K562 (cell line): Measurements from ENCODE around the gene FNDC4.

Source experiments
- E2F1 ChIP-seq: sonication (generic); formaldehyde crosslinking; IDR thresholded peaks from 2 replicates; pipeline ENCODE4 v1.8.1; 2023; ENCODE audit warnings: mild to moderate bottlenecking, missing genetic modification reagents, moderate library complexity
- GABPA ChIP-seq: fragments of 200-800 bp; sonication (Bioruptor generic); conservative IDR thresholded peaks from 2 replicates; pipeline ENCODE4 v1.6.1; 2016; ENCODE audit warnings: low read depth, missing genetic modification characterization, missing compliant biosample characterization
- HCFC1 ChIP-seq: IDR thresholded peaks from 2 replicates; pipeline ENCODE4 v1.6.1; 2012; ENCODE audit warnings: low read depth, low read length, improper control_type of control experiment
- JUNB ChIP-seq: fragments of 450-650 bp; formaldehyde crosslinking; conservative IDR thresholded peaks from 2 replicates; pipeline ENCODE4 v1.4.0; 2020; ENCODE audit warnings: mild to moderate bottlenecking
- KLF6 ChIP-seq: fragments of 250-450 bp; sonication (Bioruptor Pico); IDR thresholded peaks from 2 replicates; pipeline ENCODE4 v1.4.0; 2020; ENCODE audit warnings: mild to moderate bottlenecking, moderate library complexity, borderline replicate concordance
- MGA ChIP-seq: fragments of 450-650 bp; IDR thresholded peaks from 2 replicates; pipeline ENCODE4 v1.6.1; 2016; ENCODE audit warnings: mild to moderate bottlenecking, moderate library complexity
- NR2F6 ChIP-seq: fragments of 450-650 bp; formaldehyde crosslinking; IDR thresholded peaks from 2 replicates; pipeline ENCODE4 v1.4.0; 2020; ENCODE audit warnings: mild to moderate bottlenecking
- PBX2 ChIP-seq, 2 experiments: IDR thresholded peaks in 1 of 2; conservative IDR thresholded peaks in 1 of 2; 2 replicates each; pipeline ENCODE4 v1.6.1; 2016; ENCODE audit warnings: low read depth in 2 of 2, mild to moderate bottlenecking in 1 of 2, missing compliant biosample characterization in 1 of 2, missing genetic modification characterization in 1 of 2, moderate library complexity in 1 of 2
- POLR2A ChIP-seq: fragments of 450-650 bp; conservative IDR thresholded peaks from 2 replicates; pipeline ENCODE4 v1.6.1; 2016
- POLR2AphosphoS5 ChIP-seq: IDR thresholded peaks from 2 replicates; pipeline ENCODE4 v1.6.1; 2011; ENCODE audit warnings: mild to moderate bottlenecking, low read depth, low read length, moderate library complexity; ENCODE audit not compliant: control insufficient read depth, insufficient read depth
- RCOR1 ChIP-seq, 2 experiments: IDR thresholded peaks; 2 replicates each; pipeline ENCODE4 v1.6.1; 2012; ENCODE audit warnings: low read depth in 2 of 2, low read length in 2 of 2, borderline replicate concordance in 1 of 2, improper control_type of control experiment in 1 of 2
- SMARCA4 ChIP-seq: fragments of 450-650 bp; IDR thresholded peaks from 2 replicates; pipeline ENCODE4 v1.6.1; 2016
- SMC3 ChIP-seq: conservative IDR thresholded peaks from 2 replicates; pipeline ENCODE4 v1.6.1; 2011; ENCODE audit warnings: low read depth, low read length, improper control_type of control experiment; ENCODE audit not compliant: insufficient read depth

GRCh38 chr2:27496357-27497287, 1.6 kb upstream of the FNDC4 start, which contains the start of gene GCKR:
- TF ChIP-seq SMARCA4 (peak; percentile 32; the same call in 1 of the 2 replicates), HCFC1 (no peak), MGA (0 out of 2 replicates have a peak, but pooled peaks have one; percentile 15), E2F1 (CRISPR knock-in tag) (no peak), POLR2A (no peak), POLR2AphosphoS5 (no peak), SMC3 (no peak), PBX2 (CRISPR knock-in tag; IDR thresholded peaks at IDR 0.05; ENCODE audit: low read depth) (no peak), PBX2 (tag; conservative IDR thresholded peaks at IDR 0.05; ENCODE audit: low read depth) (no peak), JUNB (CRISPR knock-in tag) (no peak), GABPA (tag) (no peak), NR2F6 (CRISPR knock-in tag) (no peak), KLF6 (CRISPR knock-in tag) (no peak), RCOR1 (IDR thresholded peaks at IDR 0.05; ENCODE audit: borderline replicate concordance in 1 of 2, low read depth in 2 of 2, low read length in 2 of 2) (no peak; a peak in 1 of 4 replicates)
